Embryonic facial prominence (tissue), 1 donor: Measurements from ENCODE around the gene TAS2R30.
"Not testable (repeated sequence)": the region's sequence is repeated elsewhere in the genome, so short reads cannot be mapped to it uniquely, and the experiment has no call there.

Experiments used
- DNase-seq: peaks from one replicate; pipeline ENCODE4 v3.0.0-alpha.2; 2016; ENCODE audit errors: extremely low spot score

The TAS2R30 gene

GRCh38 chr12:11114130-11114529, 20.3 kb downstream of the TAS2R30 start:
- not testable (repeated sequence) for DNase-seq

DNA sequence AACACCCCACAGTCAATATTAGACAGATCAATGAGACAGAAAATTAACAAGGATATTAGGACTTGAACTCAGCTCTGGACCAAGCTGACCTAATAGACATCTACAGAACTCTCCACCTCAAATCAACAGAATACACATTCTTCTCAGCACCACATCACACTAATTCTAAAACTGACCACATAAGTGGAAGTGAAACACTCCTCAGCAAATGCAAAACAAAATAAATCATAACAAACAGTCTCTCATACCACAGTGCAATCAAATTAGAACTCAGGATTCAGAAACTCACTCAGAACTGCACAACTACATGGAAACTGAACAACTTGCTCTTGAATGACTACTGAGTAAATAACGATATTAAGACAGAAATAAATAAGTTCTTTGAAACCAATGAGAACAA, 23.2 kb downstream of the TAS2R30 start:
- not testable (repeated sequence) for DNase-seq

DNA sequence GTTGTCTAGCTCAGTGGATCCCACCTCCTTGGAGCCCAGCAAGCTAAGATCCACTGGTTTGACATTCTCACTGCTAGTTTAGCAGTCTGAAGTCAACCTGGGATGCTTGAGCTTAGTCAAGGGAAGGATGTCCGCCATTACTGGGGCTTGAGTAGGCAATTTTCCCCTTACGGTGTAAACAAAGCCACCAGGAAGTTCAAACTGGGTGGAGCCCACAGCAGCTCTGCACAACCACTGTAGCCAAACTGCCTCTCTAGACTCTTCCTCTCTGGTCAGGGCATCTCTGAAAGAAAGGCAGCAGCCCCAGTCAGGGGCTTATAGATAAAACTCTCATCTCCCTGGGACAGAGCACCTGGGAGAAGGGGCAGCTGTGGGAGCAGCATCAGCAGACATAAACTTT, 25.6 kb downstream of the TAS2R30 start:
- no peak for DNase-seq

DNA sequence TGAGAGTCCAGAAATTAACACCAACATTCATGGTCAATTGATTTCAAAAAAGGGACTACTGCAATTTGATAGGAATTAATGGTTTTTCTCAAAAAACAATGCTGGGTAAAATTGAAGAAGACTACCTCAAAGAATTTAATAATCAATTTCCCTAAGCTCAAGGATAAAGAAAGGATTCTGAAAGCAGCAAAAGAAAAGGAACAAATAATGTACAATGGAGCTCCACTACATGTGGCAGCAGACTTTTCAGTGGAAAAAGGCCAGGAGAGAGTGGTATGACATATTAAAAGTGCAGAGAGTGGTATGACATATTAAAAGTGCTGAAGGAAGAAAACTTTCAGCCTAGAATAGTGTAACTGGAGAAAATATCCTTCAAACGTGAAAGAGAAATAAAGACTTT, 26.7 kb downstream of the TAS2R30 start:
- DNase-seq, result no peak

DNA sequence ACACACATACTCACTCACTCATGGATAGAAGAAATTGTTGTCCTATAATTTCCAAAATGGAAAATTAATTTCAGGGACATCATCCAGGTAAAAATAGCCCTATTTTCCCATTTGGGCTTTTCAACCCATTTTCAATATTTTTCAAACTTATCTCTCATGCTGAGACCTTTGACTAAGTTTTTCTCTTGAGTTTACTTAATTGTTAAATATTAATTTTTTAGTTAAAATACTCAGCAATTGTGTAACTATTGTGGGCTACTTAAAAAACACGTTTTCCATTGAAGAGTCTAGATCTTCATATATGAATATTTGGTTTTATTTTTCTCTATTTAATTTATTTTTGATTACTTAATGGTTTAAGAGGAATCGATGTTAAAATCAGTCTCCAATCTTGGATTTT, 28.2 kb downstream of the TAS2R30 start:
- DNase-seq, result no peak

GRCh38 chr12:11105546-11105945, 28.9 kb downstream of the TAS2R30 start:
- DNase-seq, result no peak

GRCh38 chr12:11094910-11095309, 39.5 kb downstream of the TAS2R30 start:
- DNase-seq, result not testable (repeated sequence)

DNA sequence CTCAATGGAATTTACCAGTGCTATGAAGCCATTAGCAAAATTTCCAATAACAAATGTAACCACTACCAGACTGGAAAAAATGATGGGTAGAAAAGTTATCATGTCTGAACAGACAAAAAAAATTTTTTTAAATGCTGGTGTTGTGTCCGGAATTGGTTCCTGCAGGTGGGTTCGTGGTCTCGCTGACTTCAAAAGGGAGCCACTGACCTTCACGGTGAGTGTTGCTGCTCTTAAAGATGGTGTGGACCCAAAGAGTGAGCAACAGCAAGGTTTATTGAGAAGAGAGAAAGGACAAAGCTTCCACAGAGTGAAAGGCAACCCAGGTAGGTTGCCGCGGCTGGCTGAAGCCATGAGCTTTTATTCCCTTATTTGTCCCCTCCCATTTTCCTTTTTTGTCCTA, 42.3 kb downstream of the TAS2R30 start, which contains the start of gene TAS2R43:
TSS of gene TAS2R43 (minus strand) at position 186 of the 400 bp plus-strand sequence. CDS start at position 102, 84 bp downstream.
- no peak for DNase-seq

- no peak for DNase-seq
Measured at GRCh38 chr12:11089246-11089645, 45.2 kb downstream of the TAS2R30 start.

- DNase-seq, result no peak
Measured at GRCh38 chr12:11085419-11085818, 49.0 kb downstream of the TAS2R30 start.
